ENCODE measurements around the gene RNU2-1. TPM values are rescaled to one million over a fixed set of nuclear protein-coding genes. Genes with fewer than 3 reads are reported as not detected.
"Not testable (repeated sequence)": the region's sequence is repeated elsewhere in the genome, so short reads cannot be mapped to it uniquely, and the experiment has no call there.

Gene RNU2-1
- polyA plus RNA-seq, 1 donor from 2014 or later, result not detected

DNA sequence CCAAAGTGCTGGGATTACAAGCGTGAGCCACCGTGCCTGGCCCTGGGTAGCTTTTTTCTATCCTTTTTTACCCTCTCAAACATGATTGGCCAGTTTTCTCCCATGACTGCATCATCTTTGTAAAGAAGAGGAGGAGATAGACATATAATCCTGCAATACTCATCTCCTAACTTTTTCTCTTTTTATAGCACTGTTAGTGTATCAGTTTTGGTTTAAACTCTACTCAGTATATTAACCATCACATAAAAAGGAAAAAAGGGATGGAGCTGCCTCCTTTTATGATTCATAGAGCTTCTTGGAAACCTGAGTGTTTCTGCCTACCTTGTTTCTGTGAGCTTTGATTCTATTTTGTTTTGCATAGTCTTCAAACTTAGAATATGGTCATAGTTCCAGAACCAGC lies 34.1 kb downstream of the RNU2-1 start:
- H4K20me1 ChIP-seq (ENCODE audit: insufficient read depth), result no peaks in the 10 kb centered on the region
- no peaks in the 10 kb centered on the region for H3F3A ChIP-seq (ENCODE audit: insufficient read depth, low read length, poor library complexity, severe bottlenecking)
- no peak overlapping the region for H2AFZ ChIP-seq (ENCODE audit: low read depth, low read length)
- H3K36me3 ChIP-seq (ENCODE audit: insufficient read depth, low read length), result no peaks in the 10 kb centered on the region
- no peak overlapping the region for H3K4me2 ChIP-seq (ENCODE audit: low read length)
- H3K9me3 ChIP-seq (ENCODE audit: low read length), result no peaks in the 10 kb centered on the region
- H3K4me3 ChIP-seq (ENCODE audit: low read length), result no peak overlapping the region
- no peak overlapping the region for H3K9ac ChIP-seq (ENCODE audit: low read length)
- H3K27me3 ChIP-seq (ENCODE audit: insufficient read depth, low read depth, low read length), result no peaks in the 10 kb centered on the region
- no peak overlapping the region for H3K27ac ChIP-seq (ENCODE audit: low read length)
- TF ChIP-seq REST (IDR thresholded peaks at IDR 0.05; ENCODE audit: borderline replicate concordance) (no peak), POLR2AphosphoS5 (IDR thresholded peaks at IDR 0.05) (no peak), RAD21 (conservative IDR thresholded peaks at IDR 0.05) (no peak), MXI1 (conservative IDR thresholded peaks at IDR 0.05; ENCODE audit: poor library complexity, severe bottlenecking) (no peak), EZH2 (IDR thresholded peaks at IDR 0.05; ENCODE audit: borderline replicate concordance, insufficient read depth, low read length, poor library complexity, severe bottlenecking) (no peak), SMC3 (conservative IDR thresholded peaks at IDR 0.05; ENCODE audit: poor library complexity) (no peak), EP300 (conservative IDR thresholded peaks at IDR 0.05; ENCODE audit: poor library complexity, severe bottlenecking) (no peak), TAF1 (IDR thresholded peaks at IDR 0.05; ENCODE audit: low read depth) (no peak)
- TF ChIP-seq, protein P1, sequence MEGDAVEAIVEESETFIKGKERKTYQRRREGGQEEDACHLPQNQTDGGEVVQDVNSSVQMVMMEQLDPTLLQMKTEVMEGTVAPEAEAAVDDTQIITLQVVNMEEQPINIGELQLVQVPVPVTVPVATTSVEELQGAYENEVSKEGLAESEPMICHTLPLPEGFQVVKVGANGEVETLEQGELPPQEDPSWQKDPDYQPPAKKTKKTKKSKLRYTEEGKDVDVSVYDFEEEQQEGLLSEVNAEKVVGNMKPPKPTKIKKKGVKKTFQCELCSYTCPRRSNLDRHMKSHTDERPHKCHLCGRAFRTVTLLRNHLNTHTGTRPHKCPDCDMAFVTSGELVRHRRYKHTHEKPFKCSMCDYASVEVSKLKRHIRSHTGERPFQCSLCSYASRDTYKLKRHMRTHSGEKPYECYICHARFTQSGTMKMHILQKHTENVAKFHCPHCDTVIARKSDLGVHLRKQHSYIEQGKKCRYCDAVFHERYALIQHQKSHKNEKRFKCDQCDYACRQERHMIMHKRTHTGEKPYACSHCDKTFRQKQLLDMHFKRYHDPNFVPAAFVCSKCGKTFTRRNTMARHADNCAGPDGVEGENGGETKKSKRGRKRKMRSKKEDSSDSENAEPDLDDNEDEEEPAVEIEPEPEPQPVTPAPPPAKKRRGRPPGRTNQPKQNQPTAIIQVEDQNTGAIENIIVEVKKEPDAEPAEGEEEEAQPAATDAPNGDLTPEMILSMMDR (IDR thresholded peaks at IDR 0.05; ENCODE audit: poor library complexity, severe bottlenecking), result no peak
- no peaks in the 10 kb centered on the region for H3K79me2 ChIP-seq (replicated peaks; ENCODE audit: insufficient read depth, low read length)
- H3K9me2 ChIP-seq (ENCODE audit: insufficient read depth, low read length), result no peaks in the 10 kb centered on the region

GRCh38 chr17:43193251-43193650 lies 40.5 kb downstream of the RNU2-1 start:
- no peak for TF ChIP-seq EZH2 (IDR thresholded peaks at IDR 0.05; ENCODE audit: borderline replicate concordance, insufficient read depth, low read length, poor library complexity, severe bottlenecking)
- TF ChIP-seq MXI1 (conservative IDR thresholded peaks at IDR 0.05; ENCODE audit: poor library complexity, severe bottlenecking), result no peak
- no peak for TF ChIP-seq TAF1 (IDR thresholded peaks at IDR 0.05; ENCODE audit: low read depth)
- no peak for TF ChIP-seq POLR2AphosphoS5 (IDR thresholded peaks at IDR 0.05)
- TF ChIP-seq, protein P1 (IDR thresholded peaks at IDR 0.05; ENCODE audit: poor library complexity, severe bottlenecking), result no peak
- TF ChIP-seq EP300 (conservative IDR thresholded peaks at IDR 0.05; ENCODE audit: poor library complexity, severe bottlenecking), result no peak
- TF ChIP-seq REST (IDR thresholded peaks at IDR 0.05; ENCODE audit: borderline replicate concordance), result no peak
- Histone ChIP-seq H3K9ac (ENCODE audit: low read length) (no peak overlapping the region), H3K9me3 (ENCODE audit: low read length) (no peaks in the 10 kb centered on the region)

DNA sequence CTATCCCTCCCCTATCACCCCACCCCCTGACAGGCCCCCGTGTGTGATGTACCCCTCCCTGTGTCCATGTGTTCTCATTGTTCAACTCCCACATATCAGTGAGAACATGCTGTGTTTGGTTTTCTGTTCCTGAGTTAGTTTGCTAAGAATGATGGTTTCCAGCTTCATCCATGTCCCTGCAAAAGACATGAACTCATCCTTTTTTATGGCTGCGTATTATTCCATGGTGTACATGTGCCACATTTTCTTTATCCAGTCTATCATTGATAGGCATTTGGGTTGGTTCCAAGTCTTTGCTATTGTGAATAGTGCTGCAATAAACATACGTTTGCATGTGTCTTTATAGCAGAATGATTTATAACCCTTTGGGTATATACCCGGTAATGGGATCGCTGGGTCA lies 47.1 kb downstream of the RNU2-1 start:
- not testable (repeated sequence) for H3K9ac ChIP-seq (ENCODE audit: low read length); H3K79me2 ChIP-seq (replicated peaks; ENCODE audit: insufficient read depth, low read length); H3K27ac ChIP-seq (ENCODE audit: low read length); H3K4me2 ChIP-seq (ENCODE audit: low read length); H2AFZ ChIP-seq (ENCODE audit: low read depth, low read length); H3K27me3 ChIP-seq (ENCODE audit: insufficient read depth, low read depth, low read length); H3K36me3 ChIP-seq (ENCODE audit: insufficient read depth, low read length); H3F3A ChIP-seq (ENCODE audit: insufficient read depth, low read length, poor library complexity, severe bottlenecking); H3K9me2 ChIP-seq (ENCODE audit: insufficient read depth, low read length); H3K9me3 ChIP-seq (ENCODE audit: low read length); H3K4me3 ChIP-seq (ENCODE audit: low read length); H4K20me1 ChIP-seq (ENCODE audit: insufficient read depth)

More at GRCh38 chr17:43193251-43193650, 40.5 kb downstream of the RNU2-1 start:
- H3K4me2 ChIP-seq (ENCODE audit: low read length), result no peak overlapping the region
- no peaks in the 10 kb centered on the region for H3K79me2 ChIP-seq (replicated peaks; ENCODE audit: insufficient read depth, low read length)
- H3K27ac ChIP-seq (ENCODE audit: low read length), result no peak overlapping the region
- no peak overlapping the region for H2AFZ ChIP-seq (ENCODE audit: low read depth, low read length)
- no peaks in the 10 kb centered on the region for H3F3A ChIP-seq (ENCODE audit: insufficient read depth, low read length, poor library complexity, severe bottlenecking)
- H3K4me3 ChIP-seq (ENCODE audit: low read length), result no peak overlapping the region
- no peaks in the 10 kb centered on the region for H3K36me3 ChIP-seq (ENCODE audit: insufficient read depth, low read length)
- no peaks in the 10 kb centered on the region for H3K27me3 ChIP-seq (ENCODE audit: insufficient read depth, low read depth, low read length)
- H4K20me1 ChIP-seq (ENCODE audit: insufficient read depth), result no peaks in the 10 kb centered on the region
- H3K9me2 ChIP-seq (ENCODE audit: insufficient read depth, low read length), result no peaks in the 10 kb centered on the region

Data from neural cell (in vitro differentiated cells).